ENCODE data around the gene RBM26. TPM values are rescaled to one million over a fixed set of nuclear protein-coding genes. Genes with fewer than 3 reads are reported as not detected.

Gene RBM26
- total RNA-seq, 1 experiment from 2014 or later: 32.2 TPM

DNA sequence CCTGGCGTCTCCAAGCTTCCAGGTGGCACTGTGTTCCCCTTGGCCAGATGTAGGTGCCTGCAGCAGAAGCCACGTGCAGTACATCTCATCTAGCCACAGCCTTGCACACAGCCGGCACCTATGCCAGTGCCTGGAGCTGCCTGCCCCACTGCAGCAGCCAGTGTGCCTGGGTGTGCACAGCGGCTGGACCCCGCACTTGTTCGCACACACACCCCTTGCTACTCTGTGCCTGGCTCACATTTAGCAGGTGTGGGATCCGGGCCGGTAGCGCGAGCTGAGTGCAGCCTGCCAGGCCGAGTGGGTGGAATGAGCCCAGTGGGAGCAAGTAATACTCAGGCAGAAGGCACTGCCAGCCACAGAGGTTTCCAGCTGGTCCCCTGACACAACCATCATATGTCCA, 26.9 kb upstream of the RBM26 start:
- ChIA-PET POLR2A (no interaction called here), CTCF (no interaction called here)
- H3K27ac ChIP-seq (ENCODE audit: low read length): no peak overlapping the region
- H3K27me3 ChIP-seq (ENCODE audit: control insufficient read depth, insufficient read depth, low read length): no peaks in the 10 kb centered on the region
- DNase-seq (ENCODE audit: low read depth, low spot score): no peak
- BruUV-seq (replicated peaks): no TSS peak
- in situ Hi-C loops (cut with HindIII; ENCODE audit: low pct_unique_long_range_greater_than_20kb, low sequenced_read_pairs): no loop called here
- H3K4me1 ChIP-seq (ENCODE audit: control insufficient read depth, insufficient read depth, low read length): no peaks in the 10 kb centered on the region
- H3K36me3 ChIP-seq (ENCODE audit: control insufficient read depth, insufficient read depth, low read length): no peaks in the 10 kb centered on the region
- TF ChIP-seq SIN3A (IDR thresholded peaks at IDR 0.05; ENCODE audit: borderline replicate concordance, insufficient read depth, low read depth, low read length) (no peak), CTCF (IDR thresholded peaks at IDR 0.05) (no peak), POLR2AphosphoS5 (IDR thresholded peaks at IDR 0.05; ENCODE audit: low read depth, low read length) (no peak), TCF7L2 (IDR thresholded peaks at IDR 0.05; ENCODE audit: low read depth, low read length) (no peak)
- TF ChIP-seq, protein P1, sequence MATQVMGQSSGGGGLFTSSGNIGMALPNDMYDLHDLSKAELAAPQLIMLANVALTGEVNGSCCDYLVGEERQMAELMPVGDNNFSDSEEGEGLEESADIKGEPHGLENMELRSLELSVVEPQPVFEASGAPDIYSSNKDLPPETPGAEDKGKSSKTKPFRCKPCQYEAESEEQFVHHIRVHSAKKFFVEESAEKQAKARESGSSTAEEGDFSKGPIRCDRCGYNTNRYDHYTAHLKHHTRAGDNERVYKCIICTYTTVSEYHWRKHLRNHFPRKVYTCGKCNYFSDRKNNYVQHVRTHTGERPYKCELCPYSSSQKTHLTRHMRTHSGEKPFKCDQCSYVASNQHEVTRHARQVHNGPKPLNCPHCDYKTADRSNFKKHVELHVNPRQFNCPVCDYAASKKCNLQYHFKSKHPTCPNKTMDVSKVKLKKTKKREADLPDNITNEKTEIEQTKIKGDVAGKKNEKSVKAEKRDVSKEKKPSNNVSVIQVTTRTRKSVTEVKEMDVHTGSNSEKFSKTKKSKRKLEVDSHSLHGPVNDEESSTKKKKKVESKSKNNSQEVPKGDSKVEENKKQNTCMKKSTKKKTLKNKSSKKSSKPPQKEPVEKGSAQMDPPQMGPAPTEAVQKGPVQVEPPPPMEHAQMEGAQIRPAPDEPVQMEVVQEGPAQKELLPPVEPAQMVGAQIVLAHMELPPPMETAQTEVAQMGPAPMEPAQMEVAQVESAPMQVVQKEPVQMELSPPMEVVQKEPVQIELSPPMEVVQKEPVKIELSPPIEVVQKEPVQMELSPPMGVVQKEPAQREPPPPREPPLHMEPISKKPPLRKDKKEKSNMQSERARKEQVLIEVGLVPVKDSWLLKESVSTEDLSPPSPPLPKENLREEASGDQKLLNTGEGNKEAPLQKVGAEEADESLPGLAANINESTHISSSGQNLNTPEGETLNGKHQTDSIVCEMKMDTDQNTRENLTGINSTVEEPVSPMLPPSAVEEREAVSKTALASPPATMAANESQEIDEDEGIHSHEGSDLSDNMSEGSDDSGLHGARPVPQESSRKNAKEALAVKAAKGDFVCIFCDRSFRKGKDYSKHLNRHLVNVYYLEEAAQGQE (IDR thresholded peaks at IDR 0.05; ENCODE audit: insufficient read depth in 1 of 2, low read depth in 2 of 2, low read length in 1 of 2): no peak
- H3K9me3 ChIP-seq (ENCODE audit: control insufficient read depth, insufficient read depth, low read depth, low read length): no peaks in the 10 kb centered on the region
- intact Hi-C loops (cut with micrococcal nuclease; ENCODE audit: unreplicated experiment): no loop called here
- no peak overlapping the region for H3K4me3 ChIP-seq (ENCODE audit: low read depth in 2 of 2, low read length in 2 of 2)
- ATAC-seq: no peak

DNA sequence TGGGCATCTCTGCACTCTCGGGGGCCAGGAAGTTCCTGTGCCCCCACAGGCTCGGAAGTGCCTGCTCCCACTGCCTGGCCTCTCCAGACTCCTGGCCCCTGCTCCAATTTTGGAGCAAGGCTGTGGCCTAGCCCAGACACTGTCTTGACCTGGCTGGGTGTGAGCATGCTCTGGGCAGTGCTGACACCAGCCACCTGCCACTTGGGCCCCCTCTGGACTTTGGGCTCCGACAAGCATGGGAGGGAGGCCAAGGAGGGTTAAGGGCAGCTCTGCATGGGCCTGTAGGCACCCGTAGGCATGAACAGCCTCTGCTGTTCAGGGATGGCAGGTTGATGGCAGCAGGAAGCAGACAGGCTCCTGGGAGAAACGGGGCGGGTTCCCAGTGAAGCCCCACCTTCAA, 26.0 kb upstream of the RBM26 start:
- ChIA-PET CTCF (no interaction called here), POLR2A (no interaction called here)
- Histone ChIP-seq H3K4me3 (ENCODE audit: low read depth in 2 of 2, low read length in 2 of 2) (no peak overlapping the region), H3K9me3 (ENCODE audit: control insufficient read depth, insufficient read depth, low read depth, low read length) (no peaks in the 10 kb centered on the region), H3K36me3 (ENCODE audit: control insufficient read depth, insufficient read depth, low read length) (no peaks in the 10 kb centered on the region), H3K27ac (ENCODE audit: low read length) (no peak overlapping the region), H3K27me3 (ENCODE audit: control insufficient read depth, insufficient read depth, low read length) (no peaks in the 10 kb centered on the region), H3K4me1 (ENCODE audit: control insufficient read depth, insufficient read depth, low read length) (no peaks in the 10 kb centered on the region)
- ATAC-seq: no peak
- no TSS peak for BruUV-seq (replicated peaks)
- intact Hi-C loops (cut with micrococcal nuclease; ENCODE audit: unreplicated experiment): no loop called here
- in situ Hi-C loops (cut with HindIII; ENCODE audit: low pct_unique_long_range_greater_than_20kb, low sequenced_read_pairs): no loop called here
- DNase-seq (ENCODE audit: low read depth, low spot score): no peak
- no peak for TF ChIP-seq CTCF (IDR thresholded peaks at IDR 0.05)
- TF ChIP-seq TCF7L2 (IDR thresholded peaks at IDR 0.05; ENCODE audit: low read depth, low read length): no peak
- TF ChIP-seq POLR2AphosphoS5 (IDR thresholded peaks at IDR 0.05; ENCODE audit: low read depth, low read length): no peak
- TF ChIP-seq, protein P1 (IDR thresholded peaks at IDR 0.05; ENCODE audit: insufficient read depth in 1 of 2, low read depth in 2 of 2, low read length in 1 of 2): no peak
- TF ChIP-seq SIN3A (IDR thresholded peaks at IDR 0.05; ENCODE audit: borderline replicate concordance, insufficient read depth, low read depth, low read length): no peak

All from Panc1 (cell line).